HG02943 (cell line): ENCODE data around the gene RPS28.
"Not testable (repeated sequence)": the region's sequence is repeated elsewhere in the genome, so short reads cannot be mapped to it uniquely, and the experiment has no call there.

Source experiments
- ATAC-seq: cut with Tn5 transposase; IDR thresholded peaks from one replicate; pipeline ENCODE4 v1.9.1; 2021; ENCODE audit warnings: mild to moderate bottlenecking, low read depth, moderate library complexity; ENCODE audit not compliant: unreplicated experiment

RPS28 gene

DNA sequence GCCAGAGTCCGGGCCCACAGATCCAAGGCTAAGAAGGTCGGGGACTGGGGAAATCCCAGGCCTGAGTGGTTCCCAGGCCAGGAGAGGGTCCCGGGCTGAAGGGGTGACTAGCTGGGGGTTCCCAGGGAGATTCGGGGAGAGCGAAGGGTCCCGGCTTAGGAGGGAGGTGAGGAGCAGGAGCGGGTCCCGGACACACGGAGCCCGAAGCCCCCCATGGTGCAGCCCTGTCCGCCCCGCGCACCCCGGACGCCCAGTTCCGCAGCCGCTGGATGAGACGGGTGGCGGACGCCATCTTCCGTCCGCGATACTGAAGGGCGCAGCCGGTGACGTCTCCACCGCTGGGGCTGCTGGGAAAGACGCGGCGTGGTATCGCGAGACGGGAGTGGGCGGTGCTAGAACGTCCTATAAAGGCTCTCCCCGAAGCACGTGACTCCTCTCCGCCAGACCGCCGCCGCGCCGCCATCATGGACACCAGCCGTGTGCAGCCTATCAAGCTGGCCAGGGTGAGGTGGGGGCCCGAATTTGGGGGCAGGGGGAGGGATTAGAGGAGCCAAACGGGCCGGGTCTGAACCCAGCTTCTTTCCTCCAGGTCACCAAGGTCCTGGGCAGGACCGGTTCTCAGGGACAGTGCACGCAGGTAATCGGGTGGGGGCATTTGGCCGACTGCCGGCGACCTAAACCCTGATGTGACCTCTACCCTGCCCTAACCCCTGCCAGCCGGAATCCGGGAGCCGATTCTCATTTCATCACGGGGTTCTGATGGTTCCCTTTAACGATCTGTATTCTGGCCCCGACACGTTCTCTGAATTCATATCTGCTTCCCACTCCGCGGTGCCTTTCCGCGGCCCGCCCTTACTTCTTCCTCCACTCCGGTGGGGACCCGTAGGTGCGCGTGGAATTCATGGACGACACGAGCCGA lies at the start of gene RPS28, which contains the start of gene NDUFA7:
Gene RPS28 (plus strand): TSS at position 430 of the 919 bp plus-strand sequence. CDS start 35 bp downstream, at position 465.
Gene NDUFA7 (minus strand): TSS at position 309 of the 919 bp plus-strand sequence. CDS start 17 bp downstream, at position 292.
- peak; percentile 85 for ATAC-seq

DNA sequence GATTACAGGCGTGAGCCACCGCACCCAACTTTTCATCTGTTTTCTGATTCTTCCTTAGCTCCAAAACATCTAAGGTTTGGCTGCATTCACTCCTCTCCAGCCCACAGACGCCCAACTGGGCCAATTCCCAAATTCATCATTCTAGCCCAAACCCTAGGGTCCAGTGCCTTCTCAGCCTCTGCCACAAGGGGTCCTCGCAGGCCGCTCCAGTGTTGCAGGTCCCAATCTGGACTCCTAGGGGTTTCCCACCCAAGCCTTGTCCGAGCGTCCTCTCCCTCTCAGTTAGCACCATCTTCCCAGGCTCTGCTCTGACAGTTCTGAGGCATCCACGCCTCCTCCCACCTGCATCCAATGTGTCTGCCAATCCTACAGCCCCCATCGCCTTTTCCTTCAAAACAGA lies 44.8 kb upstream of the RPS28 start:
- not testable (repeated sequence) for ATAC-seq

DNA sequence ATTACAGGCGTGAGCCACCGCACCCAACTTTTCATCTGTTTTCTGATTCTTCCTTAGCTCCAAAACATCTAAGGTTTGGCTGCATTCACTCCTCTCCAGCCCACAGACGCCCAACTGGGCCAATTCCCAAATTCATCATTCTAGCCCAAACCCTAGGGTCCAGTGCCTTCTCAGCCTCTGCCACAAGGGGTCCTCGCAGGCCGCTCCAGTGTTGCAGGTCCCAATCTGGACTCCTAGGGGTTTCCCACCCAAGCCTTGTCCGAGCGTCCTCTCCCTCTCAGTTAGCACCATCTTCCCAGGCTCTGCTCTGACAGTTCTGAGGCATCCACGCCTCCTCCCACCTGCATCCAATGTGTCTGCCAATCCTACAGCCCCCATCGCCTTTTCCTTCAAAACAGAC lies 30.0 kb upstream of the RPS28 start:
- not testable (repeated sequence) for ATAC-seq

DNA sequence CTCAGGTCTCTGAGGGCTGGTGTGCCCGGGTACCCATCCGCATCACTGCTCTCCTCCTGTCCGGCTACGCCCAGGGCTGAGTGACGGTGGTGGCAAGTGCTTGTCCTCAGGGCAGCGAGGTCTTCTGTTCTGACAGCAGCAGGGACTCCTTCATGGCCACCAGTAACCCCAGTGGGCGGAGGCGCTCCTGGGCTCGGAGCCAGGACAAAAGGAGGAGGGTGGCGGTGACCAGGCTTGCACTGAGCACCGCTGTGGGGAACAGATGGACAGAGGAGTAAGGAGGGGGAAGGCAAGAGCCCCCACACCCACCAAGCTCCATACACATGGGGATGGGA lies 19.0 kb upstream of the RPS28 start:
- no peak for ATAC-seq

DNA sequence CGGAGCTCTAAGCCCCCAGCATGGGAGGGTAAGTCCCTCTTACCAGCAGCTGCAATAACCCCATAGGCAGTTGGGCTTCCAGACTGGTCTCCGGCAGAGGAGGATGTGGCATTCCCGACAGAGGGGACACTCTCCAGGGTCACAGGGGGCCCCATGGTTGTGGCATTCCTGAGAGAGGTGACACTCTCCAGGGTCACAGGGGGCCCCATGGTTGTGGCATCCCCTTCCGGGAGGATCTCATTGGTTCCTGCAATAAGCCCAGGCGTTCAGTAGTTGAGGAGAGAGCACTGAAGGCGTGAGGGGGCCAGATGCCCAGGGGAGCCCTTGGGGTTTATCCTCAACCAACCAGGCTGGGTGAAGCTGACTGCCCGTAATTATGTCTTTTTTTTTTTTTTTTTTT lies 18.6 kb upstream of the RPS28 start:
- no peak for ATAC-seq

DNA sequence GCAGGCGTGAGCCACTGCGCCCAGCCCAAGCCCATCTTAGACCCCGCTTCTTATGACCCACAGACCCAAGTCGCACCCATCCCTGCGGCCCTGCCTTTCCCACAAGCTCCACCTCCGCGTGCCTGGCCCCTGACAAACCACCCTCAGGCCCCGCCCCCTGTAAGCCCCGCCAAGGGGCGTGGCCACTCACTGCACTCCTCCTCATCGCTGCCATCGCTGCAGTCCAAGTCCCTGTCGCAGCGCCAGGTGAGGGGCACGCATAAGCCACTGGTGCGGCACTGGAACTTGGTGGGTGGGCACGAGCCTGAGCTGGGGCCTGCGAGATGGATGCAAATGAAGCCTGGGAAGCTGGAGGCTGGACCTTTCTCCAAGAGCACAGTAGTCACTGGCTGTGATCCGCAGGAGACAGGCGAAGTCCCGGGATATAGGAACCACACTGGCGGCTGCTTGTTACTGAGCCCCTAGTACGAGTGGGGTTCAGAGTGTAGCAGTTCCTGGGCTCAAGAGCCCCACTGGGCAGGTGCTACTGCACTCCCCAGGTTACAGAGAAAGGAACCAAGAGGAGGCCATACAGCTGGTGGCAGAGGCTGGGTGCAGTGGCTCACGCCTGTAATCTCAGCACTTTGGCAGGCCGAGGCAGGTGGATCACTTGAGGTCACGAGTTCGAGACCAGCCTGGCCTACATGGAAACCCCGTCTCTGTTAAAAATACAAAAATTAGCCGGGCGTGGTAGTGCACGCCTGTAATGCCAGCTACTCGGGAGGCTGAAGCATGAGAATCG lies 16.3 kb upstream of the RPS28 start:
- no peak for ATAC-seq

DNA sequence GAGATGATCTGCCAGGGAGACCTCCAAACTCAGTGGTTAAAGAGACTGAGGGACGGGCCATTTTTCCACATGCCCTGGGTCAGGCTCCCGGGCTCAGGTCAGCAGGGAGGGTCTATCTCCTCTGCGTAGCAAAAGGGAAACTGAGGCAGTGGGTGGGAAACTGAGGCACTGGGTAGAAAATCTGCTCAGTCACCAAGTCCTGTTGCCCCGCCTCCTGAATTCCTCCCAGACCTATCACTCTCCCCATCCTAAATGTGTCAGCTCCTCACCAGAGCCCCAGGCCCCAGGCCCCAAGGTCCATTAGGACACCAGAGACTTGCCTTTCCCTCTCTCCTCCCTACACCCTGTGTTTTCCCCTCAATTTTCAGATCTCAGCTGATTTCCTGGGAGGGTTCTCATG lies 15.5 kb upstream of the RPS28 start:
- ATAC-seq = no peak

DNA sequence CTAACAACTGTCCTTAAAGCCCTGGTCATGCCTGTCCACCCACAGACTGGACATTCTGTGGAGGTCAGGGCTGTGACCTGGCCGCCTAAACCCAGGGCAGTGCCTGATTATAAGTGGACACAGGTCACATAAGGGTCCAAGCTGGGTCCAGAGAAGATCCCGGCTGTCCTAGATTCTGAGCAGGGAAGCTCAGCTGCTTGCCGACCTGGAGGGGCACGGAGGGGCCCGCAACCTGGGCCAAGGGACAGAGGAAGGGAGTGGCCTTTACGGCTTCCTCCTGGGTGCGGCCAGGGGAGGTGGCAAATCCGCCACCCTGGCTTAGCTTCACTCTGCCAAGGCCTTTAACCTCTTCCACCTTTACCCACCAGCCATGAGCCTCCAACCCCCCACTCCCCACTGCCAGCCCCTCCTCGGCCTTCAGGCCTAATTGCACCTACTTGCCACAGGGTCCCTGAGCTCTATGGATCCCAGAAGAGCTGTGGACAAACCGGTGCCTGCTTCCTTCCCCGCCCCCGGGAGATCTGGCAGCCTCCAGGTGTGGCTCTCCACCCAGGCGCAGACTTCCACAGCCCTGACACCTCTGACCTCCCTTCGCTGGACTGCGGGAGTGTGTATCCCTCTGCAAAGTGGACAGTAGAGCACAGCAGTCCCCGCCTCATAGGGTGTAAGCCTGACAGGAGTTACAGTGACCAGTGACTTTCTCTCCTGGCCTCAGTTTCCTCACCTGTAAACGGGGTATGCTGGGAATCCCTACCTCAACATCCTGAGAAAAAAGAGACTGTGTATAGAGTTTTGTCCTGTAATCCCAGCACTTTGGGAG lies 14.9 kb upstream of the RPS28 start:
- ATAC-seq = no peak

DNA sequence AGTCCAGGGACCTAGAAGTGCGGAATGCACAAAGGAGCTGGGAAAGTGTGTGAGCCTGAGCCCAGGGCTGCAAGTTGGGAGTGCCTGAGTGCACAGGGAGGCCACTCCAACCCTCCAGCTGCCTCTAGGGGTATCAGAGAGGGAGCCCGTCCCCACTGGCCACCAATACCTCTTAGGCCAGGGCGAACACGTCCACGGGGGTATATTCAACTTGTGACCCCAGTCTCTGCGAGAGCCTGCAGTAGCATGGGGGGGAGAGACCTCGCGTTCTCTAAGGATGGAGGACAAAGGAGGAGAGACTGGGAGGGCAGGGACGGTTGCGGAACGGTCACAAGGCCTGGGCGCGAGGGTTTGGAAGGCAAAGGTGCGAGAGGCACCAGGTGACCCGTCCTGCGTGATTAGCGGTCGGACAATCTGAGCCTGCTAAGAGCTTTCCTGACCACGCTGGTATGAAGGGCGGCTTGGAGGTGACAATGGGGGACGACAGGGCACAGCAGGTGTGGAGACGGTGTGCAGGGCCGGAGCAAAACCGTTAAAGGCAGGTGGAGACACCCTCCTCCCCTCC lies 13.8 kb upstream of the RPS28 start:
- ATAC-seq = no peak

DNA sequence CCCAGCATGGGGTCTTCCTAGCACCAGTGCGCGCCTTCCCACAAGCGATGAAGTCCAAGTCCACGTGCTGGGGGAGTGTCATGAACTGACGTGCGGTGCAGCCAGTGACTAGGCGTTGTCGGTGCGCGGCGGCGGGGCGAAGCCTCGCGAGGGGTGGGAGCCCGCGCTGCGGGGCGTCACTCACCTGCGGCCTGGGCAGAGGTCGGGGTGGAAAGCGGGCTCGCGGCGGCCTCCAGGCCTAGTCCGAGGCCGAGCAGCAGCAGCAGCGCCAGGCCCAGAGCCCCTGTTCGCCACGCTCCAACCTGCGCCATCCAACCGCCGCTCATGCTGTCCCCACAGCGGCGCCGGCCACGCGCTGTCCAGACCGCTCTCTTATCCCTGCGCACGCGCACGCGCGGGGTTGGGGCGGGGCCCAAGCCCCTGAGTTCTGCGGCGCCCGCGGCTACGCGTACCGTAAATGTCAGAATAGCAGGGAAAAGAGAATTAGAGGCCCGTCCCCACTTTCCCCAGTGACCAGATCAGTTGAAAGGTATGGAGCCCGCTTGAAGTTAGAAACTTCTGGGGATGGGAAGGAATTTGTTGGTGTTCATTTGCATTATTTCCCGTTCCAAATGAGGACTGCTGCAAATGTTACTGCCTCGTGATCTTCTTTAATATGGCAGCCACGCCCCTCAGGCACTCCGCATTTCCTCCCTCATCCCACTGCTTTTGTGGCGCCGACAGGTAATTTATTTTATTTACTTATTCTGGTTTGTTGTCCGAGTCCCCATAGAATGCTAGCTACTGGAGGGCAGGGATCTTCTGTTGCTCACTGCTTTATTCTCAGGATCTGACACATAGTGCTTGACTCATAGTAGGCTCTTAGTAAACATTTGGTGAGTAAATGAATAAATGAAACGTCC lies 13.1 kb upstream of the RPS28 start, which contains the start of gene CD320:
Gene CD320 (minus strand): TSS at position 394 of the 902 bp plus-strand sequence. CDS start 68 bp downstream, at position 326.
- ATAC-seq = no peak

DNA sequence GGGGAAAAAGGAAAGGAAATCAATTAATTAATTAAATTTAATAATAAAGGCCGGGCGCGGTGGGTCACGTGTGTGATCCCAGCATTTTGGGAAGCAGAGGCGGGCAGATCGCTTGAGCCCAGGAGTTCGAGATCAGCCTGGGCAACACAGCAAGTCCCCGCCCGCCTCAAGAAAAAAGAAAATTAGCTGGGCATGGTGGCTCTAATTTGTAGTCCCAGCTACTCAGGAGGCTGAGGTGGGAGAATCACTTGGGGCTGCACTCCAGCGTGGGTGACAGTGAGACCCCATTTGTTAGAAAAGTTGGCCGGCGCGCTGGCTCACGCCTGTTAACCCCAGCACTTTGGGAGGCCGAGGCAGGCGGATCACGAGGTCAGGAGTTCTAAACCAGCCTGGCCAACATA lies 12.4 kb upstream of the RPS28 start:
- no peak for ATAC-seq

DNA sequence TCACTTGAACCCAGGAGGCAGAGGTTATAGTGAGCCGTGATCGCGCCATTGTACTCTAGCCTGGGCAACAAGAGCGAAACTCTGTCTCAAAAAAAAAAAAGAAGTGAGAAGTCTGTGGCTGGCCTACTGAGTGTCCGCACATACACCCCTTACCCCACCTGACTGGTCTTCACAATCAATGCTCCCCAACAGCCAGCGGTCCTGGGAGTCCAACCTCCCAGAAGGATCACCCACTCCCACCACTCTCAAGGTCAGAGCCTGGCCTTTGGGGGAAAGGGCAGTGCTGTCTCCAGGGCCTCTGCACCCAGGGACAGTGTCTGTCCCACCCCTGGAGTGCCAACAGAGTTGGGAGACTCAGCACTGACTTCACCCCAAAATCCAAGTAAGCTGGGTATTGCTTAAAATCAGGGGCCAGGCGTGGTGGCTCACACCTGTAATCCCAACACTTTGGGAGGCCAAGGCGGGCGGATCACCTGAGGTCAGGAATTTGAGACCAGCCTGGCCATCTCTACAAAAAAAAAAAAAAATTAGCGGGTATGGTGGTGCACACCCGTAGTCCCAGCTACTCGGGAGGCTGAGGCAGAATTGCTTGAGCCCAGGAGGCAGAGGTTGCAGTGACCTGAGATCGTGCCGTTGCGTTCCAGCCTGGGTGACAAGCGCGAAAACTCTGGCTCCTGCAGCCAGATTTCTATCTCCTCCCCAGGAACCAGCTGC lies 10.8 kb upstream of the RPS28 start:
- ATAC-seq = no peak

DNA sequence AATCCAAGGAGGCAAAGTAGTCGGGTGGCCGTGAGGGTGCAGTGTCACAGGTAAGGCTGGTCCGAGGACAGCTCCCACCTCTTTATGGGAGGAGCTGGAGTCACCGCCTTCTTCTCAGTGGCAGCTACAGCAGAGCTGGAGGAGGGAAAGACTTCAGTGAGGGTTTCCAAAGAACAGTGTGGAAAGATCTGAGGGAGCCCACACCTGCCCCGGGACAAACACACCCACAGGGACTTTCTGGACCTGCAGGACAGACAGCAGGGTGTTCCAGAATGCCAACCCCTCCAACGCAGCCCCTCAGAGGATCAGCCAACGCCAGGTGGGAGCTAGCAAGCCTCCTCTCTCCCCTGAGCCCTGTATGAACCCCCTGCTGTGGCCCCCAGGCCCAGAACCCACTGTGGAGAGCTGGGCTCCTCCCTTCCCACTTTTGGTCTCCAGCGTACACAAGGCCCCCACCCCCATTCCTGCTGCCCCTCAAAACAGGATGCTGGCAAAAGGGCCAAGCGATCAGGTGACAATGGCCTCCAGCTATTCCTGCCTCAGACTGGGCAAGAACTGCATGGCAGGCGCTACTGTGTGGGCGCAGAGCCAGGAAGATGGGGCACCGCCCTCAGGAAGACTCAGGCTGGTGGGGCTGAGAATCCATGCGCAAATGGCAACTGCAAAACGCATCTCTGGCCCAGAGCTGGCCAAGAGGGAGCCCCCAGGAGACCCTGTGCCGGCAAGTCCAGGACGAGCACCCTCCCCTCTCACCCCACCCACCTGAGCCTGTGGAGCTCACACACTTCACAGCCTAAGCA lies 9.6 kb upstream of the RPS28 start:
- no peak for ATAC-seq

DNA sequence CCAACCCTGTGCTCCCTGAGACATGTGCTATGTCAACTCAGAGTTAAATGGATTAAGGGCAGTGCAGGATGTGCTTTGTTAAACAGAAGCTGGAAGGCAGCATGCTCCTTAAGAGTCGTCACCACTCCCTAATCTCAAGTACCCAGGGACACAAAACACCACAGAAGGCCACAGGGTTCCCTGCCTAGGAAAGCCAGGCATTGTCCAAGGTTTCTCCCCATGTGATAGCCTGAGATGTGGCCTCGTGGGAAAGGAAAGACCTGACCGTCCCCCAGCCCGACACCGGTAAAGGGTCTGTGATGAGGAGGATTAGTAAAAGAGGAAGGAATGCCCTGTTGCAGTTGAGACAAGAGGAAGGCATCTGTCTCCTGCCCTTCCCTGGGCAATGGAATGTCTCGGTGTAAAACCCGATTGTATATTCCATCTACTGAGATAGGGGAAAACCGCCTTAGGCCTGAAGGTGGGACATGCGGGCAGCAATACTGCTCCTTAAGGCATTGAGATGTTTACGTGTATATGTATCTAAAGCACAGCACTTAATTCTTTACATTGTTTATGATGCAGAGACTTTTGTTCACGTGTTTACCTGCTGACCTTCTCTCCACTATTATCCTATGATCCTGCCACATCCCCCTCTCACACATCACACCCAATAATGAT lies 6.2 kb upstream of the RPS28 start:
- not testable (repeated sequence) for ATAC-seq

DNA sequence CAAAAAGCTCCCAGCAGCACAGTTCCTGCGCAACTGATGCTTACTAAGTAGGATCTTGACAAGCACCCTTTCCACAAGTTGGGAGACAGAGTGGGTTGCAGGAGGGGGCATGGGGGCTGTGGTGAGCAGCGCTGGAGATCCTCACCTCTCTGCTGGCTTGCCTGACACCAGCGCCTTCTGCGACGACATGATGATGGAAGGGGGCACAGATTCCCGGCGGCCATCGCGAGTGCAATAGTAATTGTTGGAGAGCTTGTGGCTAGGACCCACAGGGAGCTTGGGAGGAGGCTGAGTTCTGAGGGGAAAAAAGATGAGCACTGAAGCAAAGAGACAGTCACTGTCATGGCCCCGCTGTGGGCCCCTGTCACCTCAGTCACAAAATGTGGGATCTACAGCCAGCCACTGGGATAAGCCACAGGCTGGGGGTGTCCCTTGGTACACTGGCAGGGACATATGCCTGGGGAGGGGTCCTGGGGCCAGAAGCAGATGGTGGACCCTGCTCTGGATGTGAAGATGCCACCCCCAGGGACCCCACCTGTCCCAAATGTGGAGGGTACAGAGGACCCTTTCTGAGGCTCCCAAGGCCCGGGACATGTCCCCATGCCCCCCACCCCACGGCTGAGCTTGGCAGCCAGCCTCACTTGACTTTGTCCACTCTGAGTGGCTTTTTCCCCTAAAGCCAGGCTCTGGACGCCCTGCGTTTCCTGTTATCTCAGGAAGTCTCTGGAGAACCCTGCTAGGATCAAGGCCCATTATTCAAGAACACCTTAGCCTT lies 4.8 kb upstream of the RPS28 start:
- ATAC-seq = no peak

DNA sequence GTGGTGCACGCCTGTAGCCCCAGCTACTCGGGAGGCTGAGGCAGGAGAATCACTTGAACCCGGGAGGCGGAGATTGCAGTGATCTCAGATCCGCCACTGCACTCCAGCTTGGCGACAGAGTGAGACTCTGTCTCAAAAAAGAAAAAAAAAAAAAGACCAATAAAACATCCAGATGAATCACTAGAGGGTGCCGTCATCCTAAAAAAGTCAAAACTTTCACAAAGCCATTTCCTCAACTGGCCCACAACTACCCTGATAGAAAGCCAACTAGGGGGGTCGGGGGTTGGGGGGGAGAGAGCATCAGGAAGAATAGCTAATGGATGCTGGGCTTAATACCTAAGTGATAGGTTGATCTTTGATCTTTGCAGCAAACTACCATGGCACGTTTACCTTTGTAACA lies 2.5 kb upstream of the RPS28 start:
- ATAC-seq = not testable (repeated sequence)
